ENCODE measurements around the gene RCAN1. TPM values are rescaled to one million over a fixed set of nuclear protein-coding genes. Genes with fewer than 3 reads are reported as not detected.

Gene RCAN1
- total RNA-seq, 1 donor from 2014 or later: 13.0 TPM

- no peak for DNase-seq (ENCODE audit: low read depth, low spot score)
- Mint-ChIP-seq H3K4me3 (no peak overlapping the region), H3K27me3 (ENCODE audit: low read depth) (peaks cover 13% of the 10 kb centered on the region), H3K4me1 (peaks cover 42% of the 10 kb centered on the region), H3K27ac (ENCODE audit: unreplicated experiment) (no peak overlapping the region), H3K36me3 (ENCODE audit: low read depth) (peaks cover 17% of the 10 kb centered on the region), H3K9me3 (no peaks in the 10 kb centered on the region)
- no peak for TF ChIP-seq CTCF (conservative IDR thresholded peaks at IDR 0.05)
Observed at GRCh38 chr21:34521561-34521960, 93.4 kb downstream of the RCAN1 start.

GRCh38 chr21:34520764-34521508 is 94.0 kb downstream of the RCAN1 start:
- Mint-ChIP-seq H3K36me3 (ENCODE audit: low read depth) (peaks cover 17% of the 10 kb centered on the region), H3K27ac (ENCODE audit: unreplicated experiment) (no peak overlapping the region), H3K9me3 (no peaks in the 10 kb centered on the region), H3K27me3 (ENCODE audit: low read depth) (peaks cover 13% of the 10 kb centered on the region), H3K4me3 (no peak overlapping the region), H3K4me1 (peaks cover 35% of the 10 kb centered on the region)
- DNase-seq (ENCODE audit: low read depth, low spot score): no peak
- TF ChIP-seq CTCF (conservative IDR thresholded peaks at IDR 0.05): no peak

GRCh38 chr21:34520281-34520680 is 94.6 kb downstream of the RCAN1 start:
- no peak for DNase-seq (ENCODE audit: low read depth, low spot score)
- peaks cover 17% of the 10 kb centered on the region for H3K36me3 Mint-ChIP-seq (ENCODE audit: low read depth)
- no peak overlapping the region for H3K27ac Mint-ChIP-seq (ENCODE audit: unreplicated experiment)
- H3K9me3 Mint-ChIP-seq: no peaks in the 10 kb centered on the region
- no peak for TF ChIP-seq CTCF (conservative IDR thresholded peaks at IDR 0.05)
- no peak overlapping the region for H3K4me3 Mint-ChIP-seq
- peaks cover 12% of the 10 kb centered on the region for H3K27me3 Mint-ChIP-seq (ENCODE audit: low read depth)
- H3K4me1 Mint-ChIP-seq: peaks cover 31% of the 10 kb centered on the region

GRCh38 chr21:34519694-34520093 is 95.2 kb downstream of the RCAN1 start:
- Mint-ChIP-seq H3K27me3 (ENCODE audit: low read depth) (peaks cover 6% of the 10 kb centered on the region), H3K9me3 (no peaks in the 10 kb centered on the region), H3K4me3 (no peak overlapping the region), H3K27ac (ENCODE audit: unreplicated experiment) (no peak overlapping the region), H3K4me1 (peaks cover 25% of the 10 kb centered on the region), H3K36me3 (ENCODE audit: low read depth) (peaks cover 17% of the 10 kb centered on the region)
- no peak for DNase-seq (ENCODE audit: low read depth, low spot score)
- TF ChIP-seq CTCF (conservative IDR thresholded peaks at IDR 0.05): no peak

- peaks cover under 1% of the 10 kb centered on the region for H3K27me3 Mint-ChIP-seq (ENCODE audit: low read depth)
- TF ChIP-seq CTCF (conservative IDR thresholded peaks at IDR 0.05): no peak
- H3K4me1 Mint-ChIP-seq: peaks cover 22% of the 10 kb centered on the region
- H3K4me3 Mint-ChIP-seq: no peak overlapping the region
- DNase-seq (ENCODE audit: low read depth, low spot score): no peak
- no peak overlapping the region for H3K27ac Mint-ChIP-seq (ENCODE audit: unreplicated experiment)
- H3K36me3 Mint-ChIP-seq (ENCODE audit: low read depth): peaks cover 17% of the 10 kb centered on the region
- H3K9me3 Mint-ChIP-seq: no peaks in the 10 kb centered on the region
Observed at GRCh38 chr21:34519016-34519415, 95.9 kb downstream of the RCAN1 start.
